ENCODE measurements around the gene KLRG1.

- no peak for TF ChIP-seq CTCF (IDR thresholded peaks at IDR 0.05; ENCODE audit: poor library complexity)
- no peak for TF ChIP-seq EZH2 (IDR thresholded peaks at IDR 0.05; ENCODE audit: borderline replicate concordance)
- no peak for TF ChIP-seq EZH2phosphoT487 (IDR thresholded peaks at IDR 0.05; ENCODE audit: low read depth, severe bottlenecking, unreplicated experiment)
Observed at GRCh38 chr12:8991371-8992345, 2.3 kb downstream of the KLRG1 start.

Measured in hepatocyte (in vitro differentiated cells).